GM10248 (cell line): ENCODE data around the gene KRT75.

Experiments
- CTCF ChIA-PET: fragments of 300-600 bp; sonication (Branson Sonifier 250); formaldehyde crosslinking; extraction: SDS; loops from one replicate; lab custom pipeline; 2021; ENCODE audit warnings: antibody characterized with exemption; lab: Yijun Ruan, JAX
- POLR2A ChIA-PET: fragments of 350-650 bp; sonication (Branson Sonifier 250); formaldehyde crosslinking; extraction: SDS; loops from one replicate; lab custom pipeline; 2020; ENCODE audit warnings: antibody characterized with exemption; lab: Yijun Ruan, JAX
- DNase-seq: peaks from one replicate; pipeline ENCODE4 v3.0.0; 2012; ENCODE audit errors: extremely low spot score
- TF ChIP-seq, protein P1 (sequence below): IDR thresholded peaks from 2 replicates; pipeline ENCODE4 v1.5.1; 2012; ENCODE audit warnings: mild to moderate bottlenecking, low read depth; ENCODE audit errors: extremely low read depth, missing control alignments, control extremely low read depth

The KRT75 gene

DNA sequence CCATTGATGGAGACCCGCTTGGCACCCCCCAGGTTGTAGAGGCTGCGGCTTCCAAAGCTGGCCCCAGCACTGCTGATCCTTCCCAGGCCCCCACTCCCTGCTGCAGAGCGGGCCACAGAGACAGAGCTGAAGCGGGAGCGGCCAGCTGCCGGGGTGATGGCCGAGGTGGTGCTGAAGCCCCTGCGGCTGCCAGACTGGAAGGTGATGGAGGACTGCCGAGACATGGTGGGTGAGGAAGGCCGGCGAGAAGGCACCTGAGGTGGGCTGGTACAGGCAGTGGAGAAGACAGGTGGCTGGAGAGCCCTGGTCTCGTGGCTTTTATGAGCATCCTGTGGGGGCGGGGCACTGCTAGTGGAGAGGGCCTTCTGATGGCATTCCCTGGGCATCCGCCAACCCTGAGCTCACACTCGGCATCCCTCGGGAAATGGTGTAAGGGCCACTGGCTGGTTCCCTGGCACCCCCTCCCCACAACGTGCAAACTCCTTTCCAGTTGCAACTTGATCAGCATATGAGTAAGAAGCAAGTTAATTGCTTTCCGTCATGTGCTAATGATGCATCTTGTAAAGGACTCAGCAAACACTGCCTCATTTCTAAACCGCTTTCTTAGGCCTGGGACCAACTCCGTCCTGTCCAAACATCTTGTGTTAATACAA lies at the start of gene KRT75:
TSS of gene KRT75 (minus strand) at position 291 of the 653 bp plus-strand sequence. CDS start at position 224, 67 bp downstream.
- POLR2A ChIA-PET = no interaction called here
- TF ChIP-seq, protein P1, sequence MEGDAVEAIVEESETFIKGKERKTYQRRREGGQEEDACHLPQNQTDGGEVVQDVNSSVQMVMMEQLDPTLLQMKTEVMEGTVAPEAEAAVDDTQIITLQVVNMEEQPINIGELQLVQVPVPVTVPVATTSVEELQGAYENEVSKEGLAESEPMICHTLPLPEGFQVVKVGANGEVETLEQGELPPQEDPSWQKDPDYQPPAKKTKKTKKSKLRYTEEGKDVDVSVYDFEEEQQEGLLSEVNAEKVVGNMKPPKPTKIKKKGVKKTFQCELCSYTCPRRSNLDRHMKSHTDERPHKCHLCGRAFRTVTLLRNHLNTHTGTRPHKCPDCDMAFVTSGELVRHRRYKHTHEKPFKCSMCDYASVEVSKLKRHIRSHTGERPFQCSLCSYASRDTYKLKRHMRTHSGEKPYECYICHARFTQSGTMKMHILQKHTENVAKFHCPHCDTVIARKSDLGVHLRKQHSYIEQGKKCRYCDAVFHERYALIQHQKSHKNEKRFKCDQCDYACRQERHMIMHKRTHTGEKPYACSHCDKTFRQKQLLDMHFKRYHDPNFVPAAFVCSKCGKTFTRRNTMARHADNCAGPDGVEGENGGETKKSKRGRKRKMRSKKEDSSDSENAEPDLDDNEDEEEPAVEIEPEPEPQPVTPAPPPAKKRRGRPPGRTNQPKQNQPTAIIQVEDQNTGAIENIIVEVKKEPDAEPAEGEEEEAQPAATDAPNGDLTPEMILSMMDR = no peak
- no peak for DNase-seq
- CTCF ChIA-PET = no interaction called here

GRCh38 chr12:52480073-52480472 lies 45.9 kb upstream of the KRT75 start:
- POLR2A ChIA-PET = no interaction called here
- CTCF ChIA-PET = interaction anchor here (1.4 kb wide), 1 partner anchor 9 kb away, joined by 3 read pairs; no protein-coding TSS in a partner anchor
- TF ChIP-seq, protein P1 = no peak
- DNase-seq = no peak

- DNase-seq = no peak
- CTCF ChIA-PET = interaction anchor here (1.2 to 1.3 kb wide), 3 partner anchors 9 to 402 kb away, joined by 3 read pairs; no protein-coding TSS in a partner anchor
- TF ChIP-seq, protein P1 = no peak
- POLR2A ChIA-PET = no interaction called here
These were observed 43.5 kb upstream of the KRT75 start for GRCh38 chr12:52477651-52478050.

- TF ChIP-seq, protein P1 = no peak
- ChIA-PET POLR2A (no interaction called here), CTCF (no interaction called here)
- no peak for DNase-seq
These were observed 40.0 kb upstream of the KRT75 start for GRCh38 chr12:52474212-52474611.

GRCh38 chr12:52473768-52474167 lies 39.6 kb upstream of the KRT75 start, which contains the start of gene KRT6C:
TSS of gene KRT6C (minus strand) at chr12:52473805. CDS start at chr12:52473737, 68 bp downstream.
- POLR2A ChIA-PET = no interaction called here
- CTCF ChIA-PET = no interaction called here
- no peak for DNase-seq

GRCh38 chr12:52469853-52470252 lies 35.7 kb upstream of the KRT75 start:
- TF ChIP-seq, protein P1 = no peak
- ChIA-PET POLR2A (no interaction called here), CTCF (no interaction called here)
- DNase-seq = no peak

More at GRCh38 chr12:52473768-52474167, 39.6 kb upstream of the KRT75 start, which contains the start of gene KRT6C:
- TF ChIP-seq, protein P1 = no peak
